HEK293T (cell line): ENCODE measurements around the gene TPCN2.

Experiments
- BHLHE40 ChIP-seq: fragments of 450-650 bp; IDR thresholded peaks from 2 replicates; pipeline ENCODE4 v1.6.1; 2016; ENCODE audit warnings: mild to moderate bottlenecking, moderate library complexity, borderline replicate concordance
- FOXA1 ChIP-seq: fragments of 450-650 bp; IDR thresholded peaks from 2 replicates; pipeline ENCODE4 v1.6.1; 2016; ENCODE audit warnings: mild to moderate bottlenecking
- FOXK2 ChIP-seq: fragments of 450-650 bp; IDR thresholded peaks from 2 replicates; pipeline ENCODE4 v1.6.1; 2016; ENCODE audit warnings: mild to moderate bottlenecking
- NFRKB ChIP-seq: fragments of 450-650 bp; IDR thresholded peaks from 2 replicates; pipeline ENCODE4 v1.6.1; 2016; ENCODE audit warnings: mild to moderate bottlenecking, moderate library complexity
- SP1 ChIP-seq: fragments of 450-650 bp; IDR thresholded peaks from 2 replicates; pipeline ENCODE4 v1.6.1; 2017
- SUZ12 ChIP-seq: fragments of 450-650 bp; IDR thresholded peaks from 2 replicates; pipeline ENCODE4 v1.6.1; 2016; ENCODE audit warnings: mild to moderate bottlenecking
- TARDBP ChIP-seq: fragments of 450-650 bp; IDR thresholded peaks from 2 replicates; pipeline ENCODE4 v1.6.1; 2016

DNA sequence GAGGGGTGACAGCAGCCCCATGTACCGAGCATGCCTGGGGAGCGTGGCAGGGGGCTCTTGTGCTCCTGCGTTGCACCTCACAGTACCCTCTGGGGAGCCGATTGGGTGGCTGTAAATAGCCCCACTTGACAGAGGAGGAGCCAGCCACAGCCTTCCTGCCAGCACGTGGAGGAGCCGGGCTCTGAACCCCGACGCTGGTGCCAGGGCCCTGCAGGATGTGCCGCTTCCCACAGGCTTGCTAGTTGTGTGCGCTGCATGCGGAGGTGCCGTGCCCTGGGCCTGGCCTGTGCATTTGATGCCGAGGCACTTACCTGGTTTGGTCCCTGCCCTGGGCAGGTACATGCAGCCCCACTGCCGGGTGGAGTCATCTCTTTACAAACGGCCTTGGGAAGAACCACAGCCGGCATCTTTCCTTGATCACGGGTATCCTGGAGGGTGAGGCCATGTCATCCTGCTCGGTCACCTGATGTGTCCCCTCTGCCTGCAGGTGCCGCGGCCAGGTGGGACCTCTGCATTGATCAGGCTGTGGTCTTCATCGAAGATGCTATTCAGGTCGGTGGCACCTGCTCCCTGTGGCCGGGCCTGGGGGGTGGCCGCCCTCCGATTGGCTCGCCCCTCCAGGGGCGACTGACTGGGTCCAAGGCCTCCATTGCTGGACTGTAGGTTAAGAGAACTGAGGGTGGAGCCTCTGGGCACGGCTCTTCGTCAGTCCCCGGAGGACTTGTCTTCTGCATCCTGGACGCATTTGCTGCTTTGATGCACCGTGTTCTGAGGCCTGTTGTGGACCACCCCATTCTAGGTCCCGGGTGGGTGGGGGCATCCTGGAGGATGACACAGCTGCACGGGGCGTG is 5.0 kb downstream of the TPCN2 start:
- TF ChIP-seq TARDBP (no peak), FOXA1 (no peak), SUZ12 (no peak), FOXK2 (no peak), NFRKB (no peak), BHLHE40 (no peak), SP1 (no peak)
